T-helper 17 cell (primary cell): ENCODE data around the gene ACOX3. TPM values are rescaled to one million over a fixed set of nuclear protein-coding genes. Genes with fewer than 3 reads are reported as not detected.

ENCODE experiments used
- ATAC-seq: fragments of 150-1000 bp; cut with Tn5 transposase; 2 replicates; pipeline ENCODE4 v1.10.0; 2021; ENCODE audit warnings: mild to moderate bottlenecking, moderate library complexity
- DNase-seq, 3 donors: peaks; one replicate each; pipeline versions ENCODE4 v3.0.0 to v3.0.0-alpha.2; 2020 to 2021
- H3K9me3 ChIP-seq: one replicate; pipeline ENCODE4 v1.7.0; 2013; ENCODE audit warnings: low read length, mild to moderate bottlenecking; ENCODE audit not compliant: control insufficient read depth, poor library complexity, severe bottlenecking
- H3K27ac Mint-ChIP-seq: one replicate; pipeline ENCODE4 v1.8.0; 2022; ENCODE audit warnings: mild to moderate bottlenecking, moderate library complexity, mixed read lengths
- H3K27me3 Mint-ChIP-seq: one replicate; pipeline ENCODE4 v1.8.0; 2022; ENCODE audit warnings: mixed read lengths
- H3K36me3 Mint-ChIP-seq: one replicate; pipeline ENCODE4 v1.8.0; 2022; ENCODE audit warnings: low read depth, mixed read lengths
- H3K4me1 Mint-ChIP-seq: one replicate; pipeline ENCODE4 v1.8.0; 2022; ENCODE audit warnings: mild to moderate bottlenecking, mixed read lengths
- H3K4me3 Mint-ChIP-seq: one replicate; pipeline ENCODE4 v1.8.0; 2022; ENCODE audit warnings: mild to moderate bottlenecking, moderate library complexity, mixed read lengths
- total RNA-seq, 4 donors: library from RNA in 2 of 4; stranded (reverse) in 2 of 4; gene quantifications; one replicate each; pipeline ENCODE4 v1.2.3 and lab custom pipeline; 2022 to 2026

The ACOX3 gene
- total RNA-seq, 2 donors from 2014 or later = 9.6 to 11.3 TPM

DNA sequence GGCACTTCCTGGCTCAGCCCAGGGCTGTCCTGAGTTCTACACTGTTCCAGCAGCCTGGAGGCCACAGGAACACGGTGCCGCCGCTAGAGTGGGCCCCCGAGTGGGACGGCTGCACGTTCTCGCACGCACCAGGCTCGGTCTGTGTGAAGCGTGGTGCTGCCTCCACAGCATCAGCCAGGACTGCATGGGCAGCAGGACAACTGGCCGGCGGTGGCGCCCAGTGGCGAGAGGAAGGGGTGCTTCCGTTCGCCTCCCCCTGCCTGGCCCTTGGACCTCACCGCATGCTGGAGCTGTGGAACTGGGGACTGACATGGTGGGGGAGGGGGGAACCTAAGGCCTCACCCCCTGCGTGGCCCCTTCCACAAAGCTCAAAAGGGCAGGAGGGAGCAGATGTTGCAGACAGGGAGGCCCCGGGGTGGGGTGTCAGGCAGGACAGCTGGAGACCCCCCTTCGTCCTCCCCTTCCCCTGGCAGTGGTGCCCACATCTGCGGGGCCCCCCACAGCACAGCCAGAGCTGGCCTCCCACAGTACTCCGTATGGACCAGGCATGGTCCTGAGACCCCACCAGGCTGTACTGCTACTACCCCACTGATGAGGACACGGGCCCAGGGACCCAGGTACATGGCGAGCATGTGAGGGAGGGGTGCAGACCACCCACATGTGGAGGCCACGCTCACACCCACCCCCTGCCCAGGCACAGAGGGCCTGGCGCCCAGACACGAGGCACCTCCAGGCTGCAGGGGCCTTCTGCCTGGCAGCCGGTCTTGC, 58.5 kb downstream of the ACOX3 start:
- Mint-ChIP-seq H3K4me1 (peaks cover 6% of the 10 kb centered on the region), H3K4me3 (no peak overlapping the region), H3K36me3 (no peaks in the 10 kb centered on the region), H3K27me3 (no peaks in the 10 kb centered on the region), H3K27ac (no peak overlapping the region)
- ATAC-seq = no peak
- DNase-seq = no peak
- H3K9me3 ChIP-seq = no peaks in the 10 kb centered on the region

DNA sequence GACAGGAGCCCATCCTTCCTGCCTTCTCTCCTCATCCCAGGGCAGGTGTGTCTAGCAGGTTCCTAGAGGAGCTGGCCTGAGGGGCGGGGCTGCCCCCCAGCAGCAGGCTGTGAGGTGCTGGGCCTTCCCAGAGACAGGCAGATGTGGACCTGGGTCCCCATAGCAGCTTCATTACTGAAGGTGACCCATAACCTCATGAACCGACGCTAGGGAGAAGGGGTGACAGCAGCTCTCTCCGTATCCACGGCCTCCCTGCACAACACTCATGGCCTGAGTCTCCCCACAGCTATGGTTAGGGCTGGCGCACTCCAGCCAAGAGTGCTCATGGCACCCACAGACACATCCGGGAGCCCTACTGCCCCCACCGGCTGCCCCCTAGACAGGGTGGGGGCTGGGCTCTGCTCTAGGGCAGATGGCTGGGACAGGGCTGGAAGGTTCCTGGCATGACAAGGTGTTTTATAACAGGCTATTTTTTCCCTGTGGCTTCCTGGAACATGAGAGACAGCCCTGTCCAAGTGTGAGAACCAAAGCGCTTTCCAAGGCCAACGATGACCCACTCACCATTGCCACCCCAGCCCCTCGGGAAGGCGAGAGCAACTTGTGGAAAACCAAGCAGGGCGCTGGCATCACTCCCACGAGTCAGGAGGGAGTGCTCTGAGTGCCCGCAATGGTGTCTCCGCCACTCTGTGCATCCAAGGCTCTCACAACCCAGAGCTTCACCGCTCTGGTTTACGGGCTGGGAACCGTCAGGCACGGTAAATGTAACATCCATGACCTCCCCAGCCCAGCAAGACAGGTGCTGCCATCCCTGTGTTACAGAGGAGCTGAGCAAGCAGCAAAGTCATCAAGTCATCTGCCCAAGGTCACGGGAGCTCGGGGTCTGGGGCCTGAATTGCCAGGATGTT, 59.8 kb downstream of the ACOX3 start:
- no peak for ATAC-seq
- Mint-ChIP-seq H3K27ac (no peak overlapping the region), H3K27me3 (no peaks in the 10 kb centered on the region), H3K36me3 (no peaks in the 10 kb centered on the region), H3K4me1 (peaks cover 4% of the 10 kb centered on the region), H3K4me3 (no peak overlapping the region)
- H3K9me3 ChIP-seq = no peaks in the 10 kb centered on the region
- DNase-seq = no peak

DNA sequence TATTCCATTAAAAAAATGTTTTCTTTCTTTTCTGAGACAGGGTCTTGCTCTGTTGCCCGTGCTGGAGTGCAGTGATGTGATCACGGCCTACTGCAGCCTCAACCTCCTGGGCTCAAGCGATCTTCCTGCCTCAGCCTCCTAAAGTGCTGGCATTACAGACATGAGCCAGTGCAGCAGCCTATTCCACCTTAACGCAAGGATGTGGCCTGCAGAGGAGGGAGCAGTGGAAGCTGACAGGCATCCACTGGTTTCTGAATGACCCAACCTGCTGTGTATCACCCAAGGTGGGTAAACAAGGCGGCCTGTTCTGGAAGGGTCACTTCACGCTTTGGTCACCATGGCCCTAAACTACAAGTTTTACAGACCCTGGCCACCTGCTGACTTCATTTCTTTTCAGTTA, 60.8 kb downstream of the ACOX3 start:
- DNase-seq = no peak
- H3K27ac Mint-ChIP-seq = no peak overlapping the region
- H3K9me3 ChIP-seq = no peaks in the 10 kb centered on the region
- no peak overlapping the region for H3K4me3 Mint-ChIP-seq
- ATAC-seq = no peak
- no peaks in the 10 kb centered on the region for H3K36me3 Mint-ChIP-seq
- no peaks in the 10 kb centered on the region for H3K27me3 Mint-ChIP-seq
- H3K4me1 Mint-ChIP-seq = no peaks in the 10 kb centered on the region

DNA sequence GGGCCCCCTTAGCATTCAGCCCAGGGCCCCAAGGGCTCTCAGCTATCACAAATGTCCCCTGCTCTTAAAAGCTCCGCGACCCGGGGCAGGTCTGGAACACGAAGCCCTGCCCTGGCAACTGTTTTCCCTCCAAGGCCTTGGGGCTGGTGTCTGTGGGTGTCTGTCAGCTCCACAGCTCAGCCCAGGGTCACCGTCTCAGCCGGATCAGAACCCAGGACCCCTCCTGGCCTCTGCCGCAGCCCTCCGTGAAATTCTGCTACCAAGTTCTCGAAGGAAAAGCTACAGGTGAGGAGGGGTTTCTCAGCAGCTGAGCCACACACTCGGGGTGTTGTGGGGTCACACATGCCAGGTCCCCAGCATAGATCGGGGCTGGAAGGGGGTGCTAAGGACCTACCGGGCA, 61.2 kb downstream of the ACOX3 start:
- Mint-ChIP-seq H3K36me3 (no peaks in the 10 kb centered on the region), H3K4me3 (no peak overlapping the region), H3K27me3 (no peaks in the 10 kb centered on the region), H3K27ac (no peak overlapping the region), H3K4me1 (no peaks in the 10 kb centered on the region)
- no peaks in the 10 kb centered on the region for H3K9me3 ChIP-seq
- no peak for ATAC-seq
- DNase-seq = no peak

DNA sequence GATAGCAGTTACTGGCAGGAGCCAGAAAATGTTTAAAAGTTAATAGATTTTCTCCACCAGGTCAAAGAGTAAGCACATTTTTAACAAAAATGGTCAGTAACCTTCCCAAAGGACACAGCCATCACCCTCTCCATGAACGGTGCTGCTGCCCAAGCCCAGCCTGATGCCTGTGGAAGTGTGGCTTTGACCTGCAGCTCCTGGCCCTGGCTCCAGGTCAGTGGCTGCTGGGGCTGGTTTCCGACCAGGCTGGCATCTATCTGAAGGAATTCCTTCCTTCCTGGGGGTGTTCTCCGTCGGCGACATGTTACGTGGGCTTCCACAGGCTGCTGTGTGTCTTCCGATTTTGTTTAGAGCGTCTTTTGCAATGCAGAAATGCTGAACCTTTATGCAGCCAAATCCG, 61.7 kb downstream of the ACOX3 start:
- no peak overlapping the region for H3K4me3 Mint-ChIP-seq
- no peak overlapping the region for H3K27ac Mint-ChIP-seq

DNA sequence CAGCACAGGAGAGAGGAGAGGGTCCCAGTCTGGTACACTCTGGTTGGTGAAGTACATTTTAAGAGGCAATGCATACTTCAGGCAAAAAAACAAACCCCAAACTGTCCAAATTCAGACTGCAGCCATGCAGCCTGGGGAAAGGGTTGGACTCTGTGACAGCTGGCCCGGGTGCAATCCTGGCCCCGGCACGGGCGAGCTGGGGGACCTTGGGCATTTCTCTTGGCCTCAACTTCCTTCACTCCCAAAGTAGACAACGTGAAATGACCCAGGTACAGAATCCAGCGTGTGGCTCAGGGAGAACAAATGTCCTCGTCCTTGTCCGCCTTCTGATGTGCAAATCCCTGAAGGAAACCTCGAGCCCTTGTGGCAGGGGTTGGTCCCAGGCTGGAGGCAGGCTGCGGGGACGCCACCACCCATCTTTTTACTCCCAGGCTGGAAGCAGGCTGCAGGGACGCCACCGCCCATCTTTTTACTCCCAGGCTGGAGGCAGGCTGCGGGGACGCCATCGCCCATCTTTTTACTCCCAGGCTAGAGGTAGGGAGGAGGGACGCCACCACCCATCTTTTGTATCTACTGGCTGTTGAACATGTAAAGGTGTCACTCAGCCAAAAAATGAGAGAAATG, 62.3 kb downstream of the ACOX3 start:
- no peaks in the 10 kb centered on the region for H3K4me1 Mint-ChIP-seq
- H3K4me3 Mint-ChIP-seq = no peak overlapping the region
- no peak for DNase-seq
- H3K27me3 Mint-ChIP-seq = no peaks in the 10 kb centered on the region
- no peak overlapping the region for H3K27ac Mint-ChIP-seq
- no peak for ATAC-seq
- no peaks in the 10 kb centered on the region for H3K36me3 Mint-ChIP-seq
- no peaks in the 10 kb centered on the region for H3K9me3 ChIP-seq

More for the DNA sequence above, 61.7 kb downstream of the ACOX3 start:
- ATAC-seq (no peak), DNase-seq (no peak)
- no peaks in the 10 kb centered on the region for H3K27me3 Mint-ChIP-seq
- H3K36me3 Mint-ChIP-seq = no peaks in the 10 kb centered on the region
- no peaks in the 10 kb centered on the region for H3K9me3 ChIP-seq
- no peaks in the 10 kb centered on the region for H3K4me1 Mint-ChIP-seq

DNA sequence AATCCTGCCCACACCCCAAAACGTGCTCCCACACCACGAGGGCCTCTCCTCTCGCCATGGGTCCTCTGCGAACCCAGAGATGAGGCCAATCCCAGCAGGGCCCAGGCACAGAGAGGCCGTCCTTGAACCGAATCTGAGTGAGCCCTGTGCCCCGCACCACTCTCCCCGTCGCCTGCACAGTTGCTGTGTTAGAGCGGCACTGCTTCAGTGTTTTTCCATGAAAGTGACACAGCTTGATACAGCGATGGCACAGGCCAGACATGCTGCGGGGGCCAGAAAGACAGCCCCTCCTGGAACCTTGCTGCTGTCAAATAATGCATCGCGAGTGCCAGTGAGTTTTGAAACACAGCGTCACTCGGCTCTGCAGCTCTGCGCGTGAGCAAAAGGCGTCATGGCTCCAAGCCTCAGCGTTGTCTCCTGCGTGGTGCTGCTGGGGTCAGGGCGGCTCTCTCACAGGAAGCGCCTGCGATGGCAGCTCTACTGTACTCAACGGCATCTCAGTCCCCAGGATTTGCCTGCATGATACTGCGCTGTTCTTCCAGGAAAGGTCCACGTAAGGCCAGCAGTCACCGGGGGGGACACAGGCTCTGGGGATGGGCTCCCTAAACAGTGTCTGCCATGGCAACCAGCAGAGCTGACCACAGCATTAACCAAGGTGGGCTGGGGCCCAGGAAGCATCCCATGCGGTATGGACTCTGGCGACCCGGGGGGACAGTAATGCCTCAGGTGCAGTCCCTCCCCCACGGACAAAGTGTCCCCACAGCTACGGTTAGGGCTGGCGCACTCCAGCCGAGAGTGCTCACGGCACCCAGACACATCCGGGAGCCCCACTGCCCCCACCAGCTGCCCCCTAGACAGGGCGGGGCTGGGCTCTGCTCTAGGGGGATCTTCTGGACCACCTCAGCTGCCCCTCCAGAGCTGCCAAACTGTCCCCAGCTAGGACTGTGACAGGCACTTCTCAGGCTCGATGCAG, 63.1 kb downstream of the ACOX3 start:
- Mint-ChIP-seq H3K4me1 (no peaks in the 10 kb centered on the region), H3K36me3 (no peaks in the 10 kb centered on the region), H3K4me3 (no peak overlapping the region), H3K27me3 (no peaks in the 10 kb centered on the region), H3K27ac (no peak overlapping the region)
- H3K9me3 ChIP-seq = no peaks in the 10 kb centered on the region
- no peak for DNase-seq
- no peak for ATAC-seq

DNA sequence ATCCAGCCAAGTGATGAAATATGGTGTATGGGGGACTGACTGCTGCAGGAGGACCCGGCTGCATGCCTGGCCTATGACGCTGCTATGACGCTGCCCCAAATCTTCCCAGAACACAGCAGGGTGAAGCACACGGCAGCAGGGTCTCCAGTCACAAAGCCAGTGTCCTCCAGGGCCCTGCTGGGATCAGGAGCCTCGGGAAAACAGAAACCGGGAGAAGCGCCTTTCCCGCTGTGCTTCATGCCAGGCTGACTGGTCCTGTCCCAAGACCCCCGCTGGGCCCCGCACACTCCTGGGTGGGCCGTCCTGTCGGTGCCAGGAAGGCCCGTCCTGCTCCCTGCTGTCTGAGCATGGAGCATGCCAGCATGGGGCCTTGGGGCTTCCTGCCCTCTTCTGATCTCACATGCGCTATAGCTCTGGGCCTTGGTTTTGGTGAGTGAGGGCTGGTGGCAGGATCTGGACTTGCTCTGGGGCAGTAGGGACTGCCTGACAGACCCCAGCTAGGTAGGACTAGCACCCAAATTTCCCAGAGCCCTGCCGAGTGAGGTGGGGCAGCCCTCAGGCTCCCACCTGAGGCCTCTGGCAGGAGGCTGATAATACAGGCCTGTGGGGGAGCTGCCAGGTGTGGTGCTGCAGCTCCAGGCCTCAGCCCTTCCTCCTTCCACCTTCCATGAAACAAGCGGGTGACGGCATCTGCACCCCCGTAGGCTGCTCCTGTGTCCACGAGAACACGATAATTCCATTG, 64.0 kb downstream of the ACOX3 start:
- Mint-ChIP-seq H3K36me3 (no peaks in the 10 kb centered on the region), H3K27me3 (no peaks in the 10 kb centered on the region), H3K27ac (no peak overlapping the region), H3K4me1 (no peaks in the 10 kb centered on the region), H3K4me3 (no peak overlapping the region)
- DNase-seq = no peak
- ATAC-seq = no peak
- H3K9me3 ChIP-seq = no peaks in the 10 kb centered on the region

DNA sequence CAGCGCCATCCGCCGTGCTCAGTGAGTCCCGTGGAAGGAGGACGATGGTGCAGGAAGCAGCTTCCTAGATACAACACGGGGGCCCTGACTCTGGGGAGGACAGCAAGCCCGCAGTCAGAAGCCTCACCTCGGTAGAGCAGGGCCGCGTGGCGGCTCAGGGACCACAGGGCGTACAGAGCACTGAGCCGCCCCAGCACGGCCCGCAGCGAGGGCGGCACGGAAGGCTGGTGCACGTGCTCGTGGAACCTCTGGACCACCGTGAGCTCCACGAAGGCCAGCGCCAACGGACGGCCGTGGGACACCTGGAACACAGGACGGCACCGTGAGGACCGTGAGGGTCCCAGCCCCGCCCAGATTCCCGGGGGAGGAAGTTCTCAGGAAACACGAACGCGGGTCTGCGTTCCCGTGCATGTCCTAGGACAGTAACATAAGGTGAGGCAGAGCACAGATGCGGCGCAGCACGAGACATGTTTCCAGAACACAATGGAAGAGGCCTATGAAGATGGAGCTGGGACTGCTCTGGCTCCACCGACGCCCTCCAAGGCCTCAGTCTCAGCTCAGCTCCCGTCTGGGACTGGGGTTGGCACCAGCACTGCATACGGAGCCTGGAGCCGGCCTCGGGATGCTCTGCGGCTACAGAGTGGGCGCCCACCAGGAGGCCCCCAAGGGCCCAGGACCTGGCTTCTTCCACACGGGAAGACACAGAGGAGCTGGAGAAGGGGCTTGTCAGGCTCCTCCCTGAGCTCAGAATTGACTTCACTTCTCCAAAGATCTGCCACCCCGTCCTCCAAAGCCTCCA, 65.5 kb downstream of the ACOX3 start:
- Mint-ChIP-seq H3K27ac (no peak overlapping the region), H3K4me1 (no peaks in the 10 kb centered on the region), H3K36me3 (no peaks in the 10 kb centered on the region), H3K27me3 (no peaks in the 10 kb centered on the region), H3K4me3 (no peak overlapping the region)
- DNase-seq = no peak
- ATAC-seq = no peak
- no peaks in the 10 kb centered on the region for H3K9me3 ChIP-seq

DNA sequence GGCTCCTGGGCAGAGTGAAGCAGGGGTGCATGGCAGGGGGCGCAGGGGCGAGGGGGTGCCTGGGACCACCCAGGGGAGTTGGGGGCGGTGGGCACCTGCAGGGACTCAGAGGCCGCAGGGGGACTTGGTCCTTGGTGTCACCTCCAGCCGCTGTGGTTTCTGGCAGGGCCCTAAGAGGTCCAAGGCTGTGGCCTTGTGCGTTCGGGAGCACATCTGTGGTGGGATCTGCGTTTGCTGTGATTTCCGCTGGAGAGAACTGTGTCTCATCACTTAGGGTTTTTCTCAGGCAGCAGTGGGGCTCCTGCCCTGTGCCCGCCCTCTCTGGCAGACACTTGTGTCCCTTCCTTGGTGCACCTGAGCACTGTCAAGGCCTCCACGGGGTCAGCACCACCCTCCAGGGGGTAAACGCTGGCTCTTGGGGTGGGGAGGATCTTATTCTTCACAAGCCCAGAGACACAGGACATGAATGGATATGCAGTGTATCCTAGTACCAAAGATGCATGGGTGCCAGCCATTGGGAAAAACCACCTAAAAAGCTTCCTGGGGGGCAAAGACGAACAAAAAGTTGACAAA, 66.5 kb downstream of the ACOX3 start:
- Mint-ChIP-seq H3K4me3 (no peak overlapping the region), H3K27ac (no peak overlapping the region), H3K36me3 (no peaks in the 10 kb centered on the region), H3K4me1 (no peaks in the 10 kb centered on the region), H3K27me3 (no peaks in the 10 kb centered on the region)
- H3K9me3 ChIP-seq = no peaks in the 10 kb centered on the region
- DNase-seq = no peak
- ATAC-seq = no peak

DNA sequence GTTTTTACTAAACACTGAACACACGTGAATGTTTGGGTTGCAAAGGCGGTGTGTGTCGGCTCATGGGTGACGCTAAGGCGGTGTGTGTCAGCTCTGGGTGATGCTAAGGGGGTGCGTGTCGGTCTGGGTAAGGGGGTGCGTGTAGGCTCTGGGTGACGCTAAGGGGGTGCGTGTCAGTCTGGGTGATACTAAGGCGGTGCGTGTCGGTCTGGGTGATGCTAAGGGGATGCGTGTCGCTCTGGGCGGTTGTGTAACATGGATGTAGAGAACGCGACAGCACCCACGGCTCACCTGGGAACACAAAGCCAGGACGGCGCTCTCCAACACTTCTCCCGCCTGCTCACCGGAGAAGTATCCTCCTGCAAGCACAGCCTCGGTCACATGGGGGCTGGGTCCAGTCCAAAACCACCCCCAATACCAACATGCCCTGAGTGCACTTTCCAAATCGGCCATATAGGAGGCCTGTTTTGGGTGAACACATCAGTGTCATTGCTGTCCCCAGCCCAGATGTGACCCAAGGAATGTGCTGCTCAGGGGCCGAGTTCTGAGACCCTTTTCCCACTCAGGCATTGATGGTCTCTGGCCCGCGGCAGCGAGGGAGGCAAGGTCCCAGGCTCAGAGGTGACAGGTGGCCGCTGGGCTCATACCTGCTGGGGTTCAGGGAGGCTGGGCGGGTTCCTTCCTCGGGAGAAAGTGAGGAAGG, 67.1 kb downstream of the ACOX3 start:
- H3K27me3 Mint-ChIP-seq = no peaks in the 10 kb centered on the region
- ATAC-seq (no peak), DNase-seq (no peak)
- H3K4me3 Mint-ChIP-seq = no peak overlapping the region
- no peaks in the 10 kb centered on the region for H3K36me3 Mint-ChIP-seq
- no peak overlapping the region for H3K27ac Mint-ChIP-seq
- H3K4me1 Mint-ChIP-seq = no peaks in the 10 kb centered on the region
- H3K9me3 ChIP-seq = no peaks in the 10 kb centered on the region
